GM12875 (cell line): ENCODE data around the gene TMEM60.

Experiments used
- H3K4me3 ChIP-seq: one replicate; pipeline ENCODE4 v1.5.1; 2011; ENCODE audit warnings: low read depth, low read length, control low read depth
- TF ChIP-seq, protein P1 (sequence below): IDR thresholded peaks from 2 replicates; pipeline ENCODE4 v1.5.1; 2011; ENCODE audit warnings: low read depth, mild to moderate bottlenecking, control low read depth, inconsistent platforms, low read length, moderate library complexity, borderline replicate concordance; ENCODE audit not compliant: insufficient read depth

TMEM60 gene

DNA sequence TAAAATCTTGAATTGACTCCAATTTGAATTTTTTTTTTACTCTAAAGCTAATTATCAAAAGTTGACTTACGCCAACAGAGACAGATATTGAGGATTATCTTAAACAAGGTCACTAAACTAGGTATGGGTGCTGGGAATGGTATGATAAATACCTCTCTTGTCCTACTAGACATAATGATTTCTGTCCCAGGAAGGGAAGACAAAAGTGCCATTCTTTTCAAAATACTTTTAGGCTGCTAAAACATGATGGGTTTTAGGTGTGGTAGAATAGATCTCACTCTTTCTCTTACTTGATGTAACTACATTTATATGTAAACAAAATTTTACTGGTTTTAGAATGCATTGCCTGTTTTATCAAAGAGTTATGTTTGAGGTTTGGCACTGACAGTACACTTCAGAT is 15.1 kb downstream of the TMEM60 start:
- no peak overlapping the region for H3K4me3 ChIP-seq
- TF ChIP-seq, protein P1, sequence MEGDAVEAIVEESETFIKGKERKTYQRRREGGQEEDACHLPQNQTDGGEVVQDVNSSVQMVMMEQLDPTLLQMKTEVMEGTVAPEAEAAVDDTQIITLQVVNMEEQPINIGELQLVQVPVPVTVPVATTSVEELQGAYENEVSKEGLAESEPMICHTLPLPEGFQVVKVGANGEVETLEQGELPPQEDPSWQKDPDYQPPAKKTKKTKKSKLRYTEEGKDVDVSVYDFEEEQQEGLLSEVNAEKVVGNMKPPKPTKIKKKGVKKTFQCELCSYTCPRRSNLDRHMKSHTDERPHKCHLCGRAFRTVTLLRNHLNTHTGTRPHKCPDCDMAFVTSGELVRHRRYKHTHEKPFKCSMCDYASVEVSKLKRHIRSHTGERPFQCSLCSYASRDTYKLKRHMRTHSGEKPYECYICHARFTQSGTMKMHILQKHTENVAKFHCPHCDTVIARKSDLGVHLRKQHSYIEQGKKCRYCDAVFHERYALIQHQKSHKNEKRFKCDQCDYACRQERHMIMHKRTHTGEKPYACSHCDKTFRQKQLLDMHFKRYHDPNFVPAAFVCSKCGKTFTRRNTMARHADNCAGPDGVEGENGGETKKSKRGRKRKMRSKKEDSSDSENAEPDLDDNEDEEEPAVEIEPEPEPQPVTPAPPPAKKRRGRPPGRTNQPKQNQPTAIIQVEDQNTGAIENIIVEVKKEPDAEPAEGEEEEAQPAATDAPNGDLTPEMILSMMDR: no peak

GRCh38 chr7:77782383-77782782 is 15.9 kb downstream of the TMEM60 start:
- TF ChIP-seq, protein P1: no peak
- no peak overlapping the region for H3K4me3 ChIP-seq

DNA sequence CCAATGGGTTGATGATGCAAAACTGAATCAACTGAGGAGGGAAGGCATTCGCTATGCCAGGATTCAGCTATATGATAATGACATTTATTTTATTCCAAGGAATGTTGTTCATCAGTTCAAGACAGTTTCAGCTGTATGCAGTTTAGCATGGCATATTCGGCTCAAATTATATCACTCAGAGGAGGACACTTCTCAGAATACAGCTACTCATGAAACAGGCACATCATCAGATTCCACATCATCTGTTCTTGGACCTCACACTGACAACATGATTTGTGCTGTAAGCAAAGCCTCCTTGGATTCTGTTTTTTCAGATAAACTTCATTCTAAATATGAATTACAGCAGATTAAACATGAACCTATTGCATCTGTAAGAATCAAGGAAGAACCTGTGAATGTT is 19.7 kb downstream of the TMEM60 start:
- H3K4me3 ChIP-seq: no peak overlapping the region
- TF ChIP-seq, protein P1: no peak

DNA sequence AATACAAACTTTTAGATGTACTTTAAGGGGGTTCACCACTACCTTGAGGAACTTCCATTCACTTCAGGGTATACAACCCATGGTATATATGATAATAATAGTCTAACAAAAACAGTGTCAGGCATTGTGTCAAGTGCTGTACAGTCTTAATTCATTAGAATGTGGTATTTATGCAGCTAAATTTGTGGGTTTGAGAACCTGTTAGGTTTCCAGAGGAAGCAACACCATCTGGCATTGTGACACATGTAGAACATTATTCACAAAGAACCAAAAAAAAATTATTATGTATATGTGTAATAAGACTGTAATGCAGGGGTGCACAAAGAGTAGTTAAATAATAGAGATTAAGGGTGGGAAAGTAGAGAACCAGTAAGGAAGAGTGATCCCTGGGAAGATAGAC is 26.3 kb downstream of the TMEM60 start:
- no peak overlapping the region for H3K4me3 ChIP-seq
- TF ChIP-seq, protein P1: no peak

DNA sequence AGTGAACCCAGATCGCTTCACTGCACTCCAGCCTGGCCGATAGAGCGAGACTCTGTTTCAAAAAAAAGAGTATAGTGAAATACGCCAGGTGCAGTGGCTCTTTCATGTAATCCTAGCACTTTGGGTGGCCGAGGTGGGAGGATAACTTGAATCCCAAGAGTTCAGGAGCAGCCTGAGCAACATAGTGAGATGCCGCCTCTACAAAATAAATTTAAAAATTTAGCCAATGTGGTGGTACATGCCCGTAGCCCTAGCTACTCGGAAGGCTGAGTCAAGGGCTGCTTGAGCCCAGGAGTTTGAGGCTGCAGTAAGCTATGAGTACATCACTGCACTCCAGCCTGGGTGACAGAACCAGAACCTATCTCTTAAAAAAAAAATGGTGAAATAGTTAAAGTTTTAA is 27.9 kb downstream of the TMEM60 start:
- no peak overlapping the region for H3K4me3 ChIP-seq
- TF ChIP-seq, protein P1: no peak

- H3K4me3 ChIP-seq: no peak overlapping the region
- TF ChIP-seq, protein P1: no peak
Measured at GRCh38 chr7:77766801-77767605, 31.2 kb downstream of the TMEM60 start.
